Activated T-cell treated with anti-CD3 and anti-CD28 coated beads, Interleukin-2, amount 50 U/mL, for 48 hours (primary cell): ENCODE measurements around the gene CATSPERD.
"Not testable (repeated sequence)": the region's sequence is repeated elsewhere in the genome, so short reads cannot be mapped to it uniquely, and the experiment has no call there.

ENCODE experiments used
- DNase-seq, 2 experiments: peaks; one replicate each; pipeline ENCODE4 v3.0.0-alpha.2; 2020

CATSPERD gene

DNA sequence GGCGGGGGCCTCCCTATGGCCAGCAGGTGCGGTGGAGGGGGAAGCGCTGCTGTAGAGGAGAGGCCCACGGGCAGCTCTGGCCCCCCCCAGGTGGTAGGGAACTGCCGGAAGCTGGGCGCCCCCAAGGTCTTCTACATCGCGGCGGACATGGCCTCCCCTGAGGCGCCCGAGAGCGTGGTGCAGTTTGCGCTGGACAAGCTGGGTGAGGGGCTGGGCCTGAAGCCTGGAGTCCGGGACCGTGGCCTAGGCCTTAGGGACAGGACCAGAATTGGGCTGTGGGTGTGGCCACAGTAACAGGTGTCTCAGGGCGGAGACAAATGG, 34.2 kb upstream of the CATSPERD start:
- no peak for DNase-seq

- peak; percentile 100 for DNase-seq
Measured at GRCh38 chr19:5686647-5687359, 33.6 kb upstream of the CATSPERD start.

DNA sequence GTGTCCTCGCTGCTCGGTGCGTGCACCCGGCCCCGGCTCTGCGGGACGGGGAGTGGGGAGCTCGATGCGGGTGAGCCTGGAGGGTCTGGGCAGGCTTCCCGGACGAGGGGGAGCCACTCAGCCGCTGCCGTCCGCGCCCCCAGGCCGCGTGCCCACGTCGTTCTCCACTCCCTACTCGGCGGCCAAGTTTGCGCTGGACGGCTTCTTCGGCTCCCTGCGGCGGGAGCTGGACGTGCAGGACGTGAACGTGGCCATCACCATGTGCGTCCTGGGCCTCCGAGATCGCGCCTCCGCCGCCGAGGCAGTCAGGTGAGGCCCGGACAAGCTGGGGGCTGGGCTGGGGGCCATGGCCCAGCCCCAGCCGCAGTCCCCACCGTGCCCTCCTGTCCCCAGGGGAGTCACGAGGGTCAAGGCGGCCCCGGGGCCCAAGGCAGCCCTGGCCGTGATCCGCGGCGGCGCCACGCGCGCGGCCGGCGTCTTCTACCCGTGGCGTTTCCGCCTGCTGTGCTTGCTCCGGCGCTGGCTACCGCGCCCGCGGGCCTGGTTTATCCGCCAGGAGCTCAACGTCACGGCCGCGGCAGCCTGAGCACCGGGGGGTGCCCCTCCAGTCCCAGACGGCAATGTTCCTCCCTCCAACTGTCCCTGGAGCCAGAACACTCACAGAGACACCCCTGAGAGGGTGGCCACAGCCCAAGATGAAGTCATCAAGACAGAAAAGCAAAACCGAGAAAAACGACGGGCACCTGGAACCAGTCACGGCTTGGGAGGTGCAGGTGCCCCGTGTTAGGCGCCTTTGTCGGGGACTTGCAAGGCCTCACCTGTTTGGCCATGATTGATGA, 32.9 kb upstream of the CATSPERD start:
- DNase-seq = no peak

DNA sequence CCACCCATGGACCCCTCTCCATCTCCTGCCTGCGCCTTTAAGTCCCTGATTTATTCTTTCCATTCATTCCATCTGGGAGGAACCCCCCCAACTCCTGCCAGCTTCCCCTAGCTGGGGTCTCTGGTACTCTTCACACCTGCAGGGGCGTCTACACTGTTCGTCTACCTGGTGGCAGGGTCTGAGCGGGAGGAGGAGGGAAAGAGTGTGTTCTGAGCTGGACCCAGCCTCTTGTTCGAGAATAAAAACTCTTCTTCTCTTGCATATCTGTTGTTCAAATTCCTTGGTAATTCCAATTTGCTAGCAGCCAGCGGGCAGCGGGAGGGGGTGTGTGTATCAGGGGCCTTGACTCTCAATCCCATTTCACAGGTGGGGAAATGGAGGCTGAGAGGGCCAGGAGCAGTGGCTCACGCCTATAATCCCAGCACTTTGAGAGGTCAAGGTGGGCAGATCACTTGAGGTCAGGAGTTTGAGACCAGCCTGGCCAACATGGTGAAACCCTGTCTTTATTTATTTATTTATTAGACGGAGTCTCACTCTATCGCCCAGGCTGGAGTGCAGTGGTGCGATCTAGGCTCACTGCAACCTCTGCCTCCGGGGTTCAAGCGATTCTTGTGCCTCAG, 32.1 kb upstream of the CATSPERD start:
- not testable (repeated sequence) for DNase-seq

GRCh38 chr19:5690125-5690954, 30.1 kb upstream of the CATSPERD start, which contains the start of gene RPL36:
Gene RPL36 (plus strand): TSS chr19:5690295. CDS start chr19:5690508, 213 bp downstream.
- peak; percentile 100 for DNase-seq

DNA sequence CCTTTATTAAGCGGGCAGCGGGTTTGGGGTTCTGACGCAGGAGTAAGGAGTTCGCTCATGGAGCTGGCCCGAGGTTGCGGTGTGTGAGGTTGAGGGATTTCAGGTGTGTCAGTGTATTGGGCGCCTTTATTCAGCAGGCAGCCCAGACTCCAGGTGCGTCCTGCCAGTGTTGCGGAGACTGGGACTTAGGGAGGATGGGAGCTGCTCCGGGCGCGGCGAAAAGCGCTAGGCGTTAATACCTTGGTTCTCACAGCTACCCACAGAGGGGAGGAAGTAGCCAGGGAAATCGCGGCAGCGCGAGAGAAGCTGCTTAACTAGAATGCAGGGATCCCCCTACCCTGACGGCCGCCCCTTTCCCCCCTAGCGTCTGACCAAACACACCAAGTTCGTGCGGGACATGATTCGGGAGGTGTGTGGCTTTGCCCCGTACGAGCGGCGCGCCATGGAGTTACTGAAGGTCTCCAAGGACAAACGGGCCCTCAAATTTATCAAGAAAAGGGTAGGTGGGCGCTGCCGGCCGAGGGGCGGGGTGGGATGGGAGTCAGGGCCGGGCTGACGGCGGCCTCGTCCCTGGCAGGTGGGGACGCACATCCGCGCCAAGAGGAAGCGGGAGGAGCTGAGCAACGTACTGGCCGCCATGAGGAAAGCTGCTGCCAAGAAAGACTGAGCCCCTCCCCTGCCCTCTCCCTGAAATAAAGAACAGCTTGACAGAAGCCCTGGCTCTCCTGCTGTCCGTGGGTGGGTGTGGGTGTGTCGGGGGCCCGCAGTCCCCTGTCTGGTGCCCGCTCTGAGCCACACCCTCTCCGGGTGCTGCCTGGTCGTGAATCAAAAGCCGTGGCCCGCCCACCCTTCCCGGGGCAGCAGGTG, 29.2 kb upstream of the CATSPERD start:
- DNase-seq = peak; percentile 78 to 83

DNA sequence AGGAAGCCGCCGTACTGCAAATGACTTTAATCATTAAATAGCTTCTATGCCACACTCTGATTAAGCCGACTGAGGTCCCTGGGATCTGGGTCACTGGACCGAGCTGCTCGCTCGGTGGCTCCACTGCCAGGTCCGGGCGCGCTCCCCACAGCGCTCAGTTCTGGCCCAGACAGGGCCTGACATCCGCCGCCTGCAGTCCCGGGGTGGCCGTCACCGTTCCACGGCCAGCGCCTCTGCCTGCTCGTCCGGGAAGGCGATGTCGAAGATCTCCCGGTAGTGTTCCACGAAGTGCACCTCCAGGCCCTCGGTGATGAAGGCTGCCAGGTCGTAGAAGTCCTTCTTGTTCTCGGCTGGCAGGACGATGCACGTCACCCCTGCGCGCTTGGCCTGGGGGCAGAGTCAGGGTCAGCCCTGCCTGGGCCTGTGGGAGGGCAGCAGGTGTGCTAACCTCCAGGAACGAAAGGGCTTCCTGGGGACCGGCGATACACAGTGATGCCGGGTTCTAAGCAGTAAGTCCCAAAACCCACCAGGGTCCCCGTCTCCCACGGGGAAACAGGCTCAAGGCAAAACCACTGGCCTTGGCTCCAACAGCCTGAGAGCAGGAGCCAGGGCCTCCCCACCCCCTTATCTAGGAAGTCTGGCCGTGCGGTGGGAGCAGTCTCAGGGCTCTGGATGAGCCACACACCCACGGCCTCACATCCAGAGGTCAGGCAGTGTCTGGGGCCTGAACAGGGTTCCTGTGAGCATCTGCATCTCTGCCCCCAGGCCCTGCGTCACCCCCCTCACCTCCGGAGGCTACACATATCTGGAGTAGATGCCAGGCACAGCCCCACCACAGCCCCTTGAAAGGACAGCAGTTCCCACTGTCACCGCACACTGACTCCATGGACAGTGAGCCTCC, 28.4 kb upstream of the CATSPERD start:
- peak in 1 of 2 experiments; percentile 55 for DNase-seq

GRCh38 chr19:5692723-5693194, 27.7 kb upstream of the CATSPERD start:
- DNase-seq = peak; percentile 58 to 59

DNA sequence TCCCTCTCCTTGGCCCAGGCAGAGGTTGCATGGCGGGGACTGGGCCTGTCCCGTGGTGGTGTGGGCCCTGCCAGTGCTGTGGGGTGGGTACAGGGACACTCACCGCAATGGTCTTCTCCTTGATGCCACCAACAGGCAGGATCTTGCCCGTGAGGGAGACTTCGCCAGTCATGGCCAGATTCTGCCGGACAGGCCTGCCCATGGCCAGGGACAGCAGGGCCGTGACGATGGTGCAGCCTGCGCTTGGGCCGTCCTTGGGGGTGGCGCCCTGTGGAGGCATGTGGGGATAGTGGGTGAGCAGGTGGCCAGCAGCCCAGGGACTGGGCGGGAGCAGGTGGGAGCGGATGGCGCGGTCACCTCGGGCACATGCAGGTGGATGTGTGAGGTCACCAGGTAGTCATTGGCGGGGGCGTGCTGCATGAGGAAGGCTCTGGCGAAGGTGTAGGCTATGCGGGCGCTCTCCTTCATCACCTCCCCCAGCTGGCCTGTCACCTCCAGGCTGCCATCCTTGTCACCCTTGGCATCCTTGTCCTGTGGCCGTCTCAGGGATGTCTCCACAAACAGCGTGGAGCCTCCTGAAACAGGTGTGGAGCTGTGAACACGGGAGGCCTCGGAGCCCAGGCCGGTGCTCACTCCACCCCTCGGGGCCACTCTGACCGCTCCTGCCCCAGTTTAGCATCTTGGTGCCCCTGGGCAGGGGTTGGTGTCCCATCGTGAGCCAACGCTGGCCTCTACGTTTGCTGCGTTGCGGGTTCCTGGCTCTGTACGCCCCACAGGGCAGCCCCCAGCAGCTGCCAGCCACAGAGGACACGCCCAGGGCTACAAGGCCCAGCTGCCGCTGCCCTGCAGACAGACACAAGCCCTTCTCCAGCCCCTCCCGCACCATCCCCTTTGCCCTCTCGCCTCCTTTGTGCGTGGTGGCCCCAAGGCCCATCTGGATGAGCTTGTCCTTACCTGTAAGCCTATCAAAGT, 27.0 kb upstream of the CATSPERD start:
- peak; percentile 47 to 53 for DNase-seq

GRCh38 chr19:5694167-5694955, 26.1 kb upstream of the CATSPERD start:
- DNase-seq = no peak

DNA sequence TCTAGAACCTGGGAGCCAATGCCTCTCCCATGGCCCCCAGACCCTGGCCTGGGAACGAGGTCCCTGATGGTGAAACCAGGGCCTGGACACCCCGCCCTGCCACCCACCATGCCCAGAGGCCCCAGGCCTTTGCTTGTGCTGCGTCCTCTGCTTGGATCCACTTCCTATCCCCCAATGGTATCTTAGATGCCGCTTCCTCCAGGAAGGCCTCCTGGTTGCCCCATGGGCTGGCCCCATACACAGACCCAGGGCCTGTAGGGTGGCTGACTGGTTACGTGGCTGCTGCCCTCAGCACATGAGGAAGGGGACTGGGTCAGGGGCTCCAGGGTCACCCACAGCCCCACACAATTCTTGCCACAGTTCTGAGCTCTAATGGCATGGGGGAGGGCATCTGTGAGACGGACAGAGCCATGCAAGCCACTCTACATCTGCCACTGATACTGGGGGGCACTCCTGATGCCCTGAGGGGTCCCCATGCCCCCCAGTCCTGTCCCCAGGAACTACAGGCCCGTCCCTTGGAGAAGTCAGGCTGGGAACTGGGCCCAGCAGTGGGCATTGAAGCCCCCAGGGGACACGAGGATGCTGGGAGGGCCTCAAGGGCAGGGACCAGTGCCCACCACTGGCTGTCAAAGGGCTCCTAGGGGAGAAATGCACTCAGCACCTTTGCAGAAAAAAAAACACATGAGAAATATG, 25.3 kb upstream of the CATSPERD start:
- DNase-seq = no peak

GRCh38 chr19:5695649-5696195, 24.7 kb upstream of the CATSPERD start:
- no peak for DNase-seq

DNA sequence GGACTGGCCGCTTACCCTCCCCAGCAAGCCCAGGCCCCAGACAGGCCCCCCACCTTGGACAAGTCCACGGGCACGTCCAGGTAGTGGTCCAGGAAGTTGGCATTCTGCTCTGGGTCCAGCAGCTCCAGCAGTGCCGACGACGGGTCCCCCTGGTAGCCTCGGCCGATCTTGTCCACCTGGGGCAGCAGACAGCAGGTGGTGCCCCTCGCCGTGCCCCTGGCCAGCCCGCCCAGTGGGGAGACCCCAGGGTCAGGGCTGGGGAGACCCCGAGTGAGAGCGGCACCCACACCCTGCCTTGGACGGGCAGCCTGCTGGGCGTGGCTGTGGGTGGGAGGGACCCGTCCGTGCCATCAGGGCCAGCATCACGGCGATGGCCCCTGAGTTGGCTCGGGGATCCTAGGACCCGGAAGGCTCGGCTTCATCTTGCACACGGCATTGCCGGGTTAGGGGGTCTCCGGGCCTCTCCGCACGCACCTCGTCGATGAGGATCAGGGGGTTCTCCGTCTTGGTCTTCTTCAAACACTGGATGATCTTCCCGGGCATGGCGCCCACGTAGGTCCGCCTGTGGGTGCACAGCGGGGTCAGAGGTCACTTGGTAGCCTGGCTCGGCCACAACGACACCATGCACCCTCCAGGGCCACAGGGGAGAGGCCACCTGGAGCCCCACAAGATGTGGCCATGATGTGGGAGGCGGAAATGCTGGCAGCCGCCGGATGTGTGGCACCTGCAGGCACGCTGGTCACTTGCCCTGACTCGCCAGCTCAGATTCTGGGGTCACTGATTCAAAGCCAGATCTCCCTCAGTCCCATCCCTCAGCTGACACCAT, 24.0 kb upstream of the CATSPERD start:
- DNase-seq = no peak

DNA sequence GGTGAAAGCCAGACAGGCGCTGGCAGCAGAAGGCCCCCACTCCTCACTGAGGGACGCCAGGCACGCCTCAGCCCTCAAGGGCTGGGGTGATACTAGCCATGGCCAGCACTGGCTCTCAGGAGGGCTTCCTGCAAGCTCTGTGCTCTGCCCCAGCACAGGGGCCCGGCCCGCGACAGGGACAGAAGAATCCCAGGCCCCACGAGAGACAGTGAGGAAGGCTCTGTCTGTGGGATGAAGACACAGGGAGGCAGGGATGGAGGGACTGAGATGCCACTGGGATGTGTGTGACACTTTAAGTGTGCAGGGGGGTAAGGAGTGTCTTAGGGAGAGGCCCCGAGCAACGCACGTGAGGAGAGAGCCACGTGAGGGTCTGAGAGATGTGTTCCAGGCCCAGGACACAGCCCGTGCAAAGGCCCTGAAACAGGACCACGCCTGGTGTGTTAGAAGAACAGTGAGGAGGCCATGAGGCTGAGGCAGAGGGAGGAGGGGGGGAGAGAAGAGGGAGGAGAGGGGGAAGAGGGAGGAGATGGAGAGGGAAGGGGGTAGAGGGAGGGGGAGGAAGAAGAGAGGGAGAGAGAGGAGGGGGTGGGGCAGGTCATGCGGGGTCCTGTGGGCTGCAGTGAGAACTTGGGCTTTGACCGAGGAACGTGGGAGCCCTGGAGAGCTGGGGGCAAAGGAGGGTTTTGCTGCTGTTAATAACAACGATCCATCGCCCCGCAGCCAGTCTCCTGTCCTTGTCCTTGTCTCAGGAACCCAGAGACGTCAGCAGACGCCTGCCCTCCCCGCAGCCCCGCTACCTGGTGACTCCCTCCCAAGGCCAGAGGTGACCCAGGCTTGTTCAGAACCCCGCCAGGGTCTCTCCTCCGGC, 23.2 kb upstream of the CATSPERD start:
- DNase-seq = no peak

- DNase-seq = no peak
Measured at GRCh38 chr19:5697890-5698634, 22.4 kb upstream of the CATSPERD start.
